ENCODE measurements around the gene CDH6. TPM values are rescaled to one million over a fixed set of nuclear protein-coding genes. Genes with fewer than 3 reads are reported as not detected.

CDH6 gene
- total and polyA plus RNA-seq, 8 donors: 0.31 to 10.4 (median 0.65) TPM

- Histone ChIP-seq H3K9me3 (no peaks in the 10 kb centered on the region), H3K4me3 (no peak overlapping the region), H3K36me3 (no peaks in the 10 kb centered on the region), H3K27ac (no peak overlapping the region), H3K27me3 (no peaks in the 10 kb centered on the region), H3K4me1 (no peaks in the 10 kb centered on the region)
- TF ChIP-seq CTCF (IDR thresholded peaks at IDR 0.05): no peak
- 32 to 34% methylated on average over 3 of the region's 3 CpGs for WGBS, 2 donors
- DNase-seq: no peak
- ATAC-seq: peak in 1 of 4 donors; percentile 23
- no peak for FAIRE-seq
- intact Hi-C loops (cut with DNase I): no loop called here
Observed at GRCh38 chr5:31214229-31214628, 20.7 kb downstream of the CDH6 start.

- H3K27ac ChIP-seq: no peak overlapping the region
- intact Hi-C loops (cut with DNase I): no loop called here
- no peak for FAIRE-seq
Observed at GRCh38 chr5:31215236-31215635, 21.8 kb downstream of the CDH6 start.

GRCh38 chr5:31217446-31217845 lies 24.0 kb downstream of the CDH6 start:
- Histone ChIP-seq H3K27ac (no peak overlapping the region), H3K4me1 (no peaks in the 10 kb centered on the region), H3K27me3 (peaks cover 0 to 3% (median 0%) of the 10 kb centered on the region in 4 donors), H3K9me3 (no peaks in the 10 kb centered on the region), H3K4me3 (no peak overlapping the region), H3K36me3 (no peaks in the 10 kb centered on the region)
- WGBS, 2 donors: 88 to 93% methylated on average over 2 of the region's 2 CpGs
- TF ChIP-seq CTCF (IDR thresholded peaks at IDR 0.05): no peak
- FAIRE-seq (no peak), ATAC-seq (no peak), DNase-seq (no peak)
- intact Hi-C loops (cut with DNase I): no loop called here

More at GRCh38 chr5:31215236-31215635, 21.8 kb downstream of the CDH6 start:
- Histone ChIP-seq H3K4me1 (no peaks in the 10 kb centered on the region), H3K36me3 (no peaks in the 10 kb centered on the region), H3K4me3 (no peak overlapping the region), H3K27me3 (no peaks in the 10 kb centered on the region), H3K9me3 (no peaks in the 10 kb centered on the region)
- no peak for TF ChIP-seq CTCF (IDR thresholded peaks at IDR 0.05)
- no peak for DNase-seq
- no peak for ATAC-seq

- Histone ChIP-seq H3K4me1 (no peaks in the 10 kb centered on the region), H3K27me3 (peaks cover 0 to 3% (median 0%) of the 10 kb centered on the region in 4 donors), H3K27ac (no peak overlapping the region), H3K4me3 (no peak overlapping the region), H3K36me3 (no peaks in the 10 kb centered on the region), H3K9me3 (no peaks in the 10 kb centered on the region)
- no peak for TF ChIP-seq CTCF (IDR thresholded peaks at IDR 0.05)
- FAIRE-seq (no peak), ATAC-seq (peak in 1 of 4 donors; percentile 18), DNase-seq (no peak)
- intact Hi-C loops (cut with DNase I): no loop called here
- 74 to 79% methylated on average over 3 of the region's 3 CpGs for WGBS, 2 donors
Observed at GRCh38 chr5:31218978-31219377, 25.5 kb downstream of the CDH6 start.

GRCh38 chr5:31221001-31221400 lies 27.5 kb downstream of the CDH6 start:
- WGBS, 2 donors: 5 to 8% methylated on average over 3 of the region's 3 CpGs
- ATAC-seq: peak in 3 of 4 donors; percentile 63 to 96 (median 78)
- TF ChIP-seq CTCF (IDR thresholded peaks at IDR 0.05): no peak
- intact Hi-C loops (cut with DNase I): no loop called here
- peak in 1 of 6 donors; percentile 25 for DNase-seq
- no peaks in the 10 kb centered on the region for H3K36me3 ChIP-seq
- H3K27me3 ChIP-seq: peaks cover 0 to 3% (median 0%) of the 10 kb centered on the region in 4 donors
- no peak overlapping the region for H3K27ac ChIP-seq
- FAIRE-seq: no peak
- no peak overlapping the region for H3K4me3 ChIP-seq
- no peaks in the 10 kb centered on the region for H3K4me1 ChIP-seq
- no peaks in the 10 kb centered on the region for H3K9me3 ChIP-seq
